GM23248 (cell line): ENCODE measurements around the gene AMN1. TPM values are rescaled to one million over a fixed set of nuclear protein-coding genes. Genes with fewer than 3 reads are reported as not detected.
"Not testable (repeated sequence)": the region's sequence is repeated elsewhere in the genome, so short reads cannot be mapped to it uniquely, and the experiment has no call there.

Experiments used
- DNase-seq: peaks from one replicate; pipeline ENCODE4 v3.0.0-alpha.2; 2015
- H2AFZ ChIP-seq: fragments of 200-600 bp; sonication (generic); 2 replicates; pipeline ENCODE4 v1.6.1; 2016; ENCODE audit warnings: antibody characterized with exemption
- H3F3A ChIP-seq: fragments of 200-600 bp; sonication (generic); 2 replicates; pipeline ENCODE4 v1.6.1; 2016; ENCODE audit warnings: mild to moderate bottlenecking, antibody characterized with exemption, mixed run types; ENCODE audit not compliant: insufficient read depth
- H3K27ac ChIP-seq: fragments of 200-600 bp; sonication (generic); 2 replicates; pipeline ENCODE4 v1.5.1; 2016; ENCODE audit warnings: mild to moderate bottlenecking
- H3K27me3 ChIP-seq: fragments of 200-600 bp; sonication (generic); replicated peaks from 2 replicates; pipeline ENCODE4 v1.6.1; 2016; ENCODE audit warnings: mild to moderate bottlenecking; ENCODE audit not compliant: insufficient read depth
- H3K36me3 ChIP-seq: fragments of 200-600 bp; sonication (generic); 2 replicates; pipeline ENCODE4 v1.6.1; 2016; ENCODE audit warnings: low read depth, mild to moderate bottlenecking
- H3K4me1 ChIP-seq: fragments of 200-600 bp; sonication (generic); 2 replicates; pipeline ENCODE4 v1.6.1; 2016; ENCODE audit warnings: mild to moderate bottlenecking; ENCODE audit not compliant: insufficient read depth
- H3K4me2 ChIP-seq: fragments of 200-600 bp; sonication (generic); one replicate; pipeline ENCODE4 v1.6.1; 2016; ENCODE audit warnings: mild to moderate bottlenecking; ENCODE audit not compliant: unreplicated experiment
- H3K4me3 ChIP-seq: fragments of 200-600 bp; sonication (generic); 2 replicates; pipeline ENCODE4 v1.5.1; 2016; ENCODE audit warnings: mild to moderate bottlenecking
- H3K79me2 ChIP-seq: fragments of 200-600 bp; sonication (generic); 2 replicates; pipeline ENCODE4 v1.6.1; 2016; ENCODE audit warnings: mild to moderate bottlenecking; ENCODE audit not compliant: insufficient read depth
- H3K9ac ChIP-seq: fragments of 200-600 bp; sonication (generic); 2 replicates; pipeline ENCODE4 v1.6.1; 2016; ENCODE audit warnings: mild to moderate bottlenecking
- H3K9me2 ChIP-seq: fragments of 200-600 bp; sonication (generic); 2 replicates; pipeline ENCODE4 v1.6.1; 2016; ENCODE audit warnings: mixed run types, mild to moderate bottlenecking, moderate library complexity; ENCODE audit not compliant: insufficient read depth
- H3K9me3 ChIP-seq: fragments of 200-600 bp; sonication (generic); one replicate; pipeline ENCODE4 v1.6.1; 2017; ENCODE audit warnings: low read depth
- H4K20me1 ChIP-seq: fragments of 200-600 bp; sonication (generic); 2 replicates; pipeline ENCODE4 v1.6.0; 2016; ENCODE audit not compliant: insufficient read depth
- EZH2 ChIP-seq: fragments of 200-600 bp; sonication (generic); IDR thresholded peaks from 2 replicates; pipeline ENCODE4 v1.6.1; 2018; ENCODE audit warnings: antibody characterized with exemption, mild to moderate bottlenecking; ENCODE audit not compliant: insufficient read depth, poor library complexity, severe bottlenecking
- EZH2phosphoT487 ChIP-seq: fragments of 200-600 bp; sonication (generic); IDR thresholded peaks from 2 replicates; pipeline ENCODE4 v1.6.1; 2018; ENCODE audit warnings: antibody characterized with exemption, moderate library complexity, mild to moderate bottlenecking, low read depth; ENCODE audit not compliant: insufficient read depth
- WGBS, 2 experiments: methylation state at CpG; one replicate each; pipeline ENCODE4 v1.1.6; 2015 to 2017; ENCODE audit warnings: low lambda C conversion rate in 2 of 2, low coverage in 1 of 2; ENCODE audit errors: missing lambda C conversion rate in 2 of 2; 5-methylcytosine and 5-hydroxymethylcytosine counted together
- in situ Hi-C: fragments of 300-500 bp; cut with MboI; formaldehyde crosslinking; loops from 2 replicates; pipeline ENCODE4 v1.15.0; 2020
- polyA plus RNA-seq: library from polyadenylated mRNA; unstranded; fragments of >200 nt; fragmentation: Nextera tagmentation; extraction: Ambion mirVana; gene quantifications from 2 replicates; pipeline ENCODE4 v1.2.1, GENCODE V29; 2016
- total RNA-seq: library from RNA; depleted of rRNA; stranded (reverse); fragments of >200 nt; shearing (Covaris generic); gene quantifications from 2 replicates; pipeline ENCODE4 v1.2.3, GENCODE V29; 2014

The AMN1 gene
- total and polyA plus RNA-seq, 2 experiments from 2014 or later: 5.0 to 5.7 TPM

DNA sequence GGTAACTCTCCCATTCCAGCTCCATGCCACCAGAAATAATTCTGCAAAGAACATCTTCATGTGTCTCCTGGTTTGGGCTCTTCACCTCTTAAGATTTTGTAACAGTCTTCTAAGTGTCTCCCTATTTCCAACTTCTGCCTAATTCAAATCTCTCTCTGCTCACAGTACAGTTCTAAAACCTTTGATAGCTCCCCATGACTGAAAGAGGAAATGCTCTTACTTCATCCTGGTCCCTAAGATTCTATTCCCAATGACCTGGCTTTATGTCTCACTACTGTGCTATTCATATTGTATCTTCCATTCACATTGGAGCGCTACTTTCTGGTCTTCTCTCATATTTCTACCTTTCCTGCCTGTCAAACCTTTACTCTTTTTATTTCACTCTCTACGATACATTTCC lies 1.6 kb downstream of the AMN1 start:
- Histone ChIP-seq H3K9me2 (no peaks in the 10 kb centered on the region), H3K9me3 (no peaks in the 10 kb centered on the region), H3K9ac (no peak overlapping the region), H3K27me3 (no peaks in the 10 kb centered on the region), H3K4me2 (no peak overlapping the region), H3K27ac (no peak overlapping the region), H3K79me2 (no peaks in the 10 kb centered on the region), H2AFZ (no peak overlapping the region), H3K36me3 (no peaks in the 10 kb centered on the region), H3F3A (no peaks in the 10 kb centered on the region), H3K4me1 (no peaks in the 10 kb centered on the region), H4K20me1 (no peaks in the 10 kb centered on the region), H3K4me3 (no peak overlapping the region)
- DNase-seq: no peak
- in situ Hi-C loops: no loop called here
- TF ChIP-seq EZH2phosphoT487 (no peak), EZH2 (no peak)
- WGBS, 2 experiments: 99 to 100% methylated on average over 2 of the region's 2 CpGs

DNA sequence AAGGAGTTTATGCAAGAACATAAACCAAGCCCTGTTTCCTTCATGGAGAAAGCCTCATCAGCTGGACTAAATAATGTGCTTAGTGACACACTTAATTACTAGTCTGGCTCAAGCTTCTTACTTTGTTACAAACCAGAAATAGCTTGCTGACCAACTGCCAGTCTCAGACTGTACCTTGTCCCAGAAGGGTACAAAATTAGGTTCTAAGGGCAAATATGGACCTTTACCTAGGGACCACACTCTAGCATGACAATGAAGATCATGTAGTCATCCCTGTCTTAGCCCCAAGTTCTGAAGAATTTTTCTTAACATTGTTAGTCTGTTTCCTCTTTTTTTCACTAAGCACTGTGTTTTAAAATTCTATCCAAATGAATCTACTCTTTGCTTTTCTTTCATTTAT lies 2.2 kb downstream of the AMN1 start:
- Histone ChIP-seq H3K36me3 (no peaks in the 10 kb centered on the region), H3K9me3 (no peaks in the 10 kb centered on the region), H2AFZ (no peak overlapping the region), H4K20me1 (no peaks in the 10 kb centered on the region), H3K27ac (no peak overlapping the region), H3K79me2 (no peaks in the 10 kb centered on the region), H3K27me3 (no peaks in the 10 kb centered on the region), H3K4me3 (no peak overlapping the region), H3K9me2 (no peaks in the 10 kb centered on the region), H3K4me1 (no peaks in the 10 kb centered on the region), H3K4me2 (no peak overlapping the region), H3F3A (no peaks in the 10 kb centered on the region), H3K9ac (no peak overlapping the region)
- TF ChIP-seq EZH2 (no peak), EZH2phosphoT487 (no peak)
- no peak for DNase-seq
- in situ Hi-C loops: no loop called here

DNA sequence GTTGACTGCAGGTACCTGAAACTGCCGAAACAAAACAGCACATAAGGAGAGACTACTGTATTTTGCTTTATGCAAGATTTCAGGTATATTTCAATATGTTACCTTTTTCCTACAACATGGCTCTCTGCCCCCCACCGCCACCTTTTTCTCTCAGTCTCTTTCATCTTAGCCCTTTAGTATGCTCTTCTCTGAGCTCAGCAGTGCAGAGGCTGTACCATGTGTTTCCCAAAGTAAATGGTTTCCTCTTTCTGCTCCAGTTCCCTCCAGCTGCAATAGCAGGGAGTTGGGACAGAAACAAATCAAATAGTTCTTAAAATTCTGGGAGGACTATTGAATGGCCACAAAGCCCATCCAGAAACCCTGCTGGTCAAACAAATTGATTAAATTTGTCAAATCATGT lies 4.3 kb downstream of the AMN1 start:
- no peak for DNase-seq
- no peak overlapping the region for H3K27ac ChIP-seq
- no peak overlapping the region for H3K9ac ChIP-seq
- TF ChIP-seq EZH2phosphoT487 (no peak), EZH2 (no peak)
- H3K79me2 ChIP-seq: no peaks in the 10 kb centered on the region
- H3K4me3 ChIP-seq: no peak overlapping the region
- H3K36me3 ChIP-seq: no peaks in the 10 kb centered on the region
- no peaks in the 10 kb centered on the region for H3K9me3 ChIP-seq
- H3K9me2 ChIP-seq: no peaks in the 10 kb centered on the region
- no peak overlapping the region for H3K4me2 ChIP-seq
- H3F3A ChIP-seq: no peaks in the 10 kb centered on the region
- no peaks in the 10 kb centered on the region for H3K27me3 ChIP-seq
- in situ Hi-C loops: no loop called here
- no peaks in the 10 kb centered on the region for H3K4me1 ChIP-seq
- H2AFZ ChIP-seq: no peak overlapping the region
- WGBS, 2 experiments: 68 to 82% methylated on average over 2 of the region's 2 CpGs
- no peaks in the 10 kb centered on the region for H4K20me1 ChIP-seq

DNA sequence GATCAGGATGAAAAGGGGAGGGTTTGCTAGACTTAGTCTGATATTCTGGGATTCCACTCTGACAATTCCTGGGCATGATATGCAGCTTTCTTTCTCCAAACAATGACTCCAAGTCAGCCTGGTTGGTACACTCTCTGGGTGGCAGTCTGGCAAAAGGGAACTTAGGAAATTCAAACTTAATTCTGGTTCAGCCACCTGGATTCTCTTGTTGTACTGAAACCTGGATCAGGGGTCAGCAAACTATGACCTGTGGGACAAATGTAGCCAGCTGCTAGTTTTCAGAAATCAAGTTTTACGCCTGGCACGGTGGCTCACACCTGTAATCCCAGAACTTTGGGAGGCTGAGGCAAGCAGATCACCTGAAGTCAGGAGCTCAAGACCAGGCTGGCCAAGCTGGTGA lies 6.2 kb downstream of the AMN1 start:
- in situ Hi-C loops: no loop called here
- no peak overlapping the region for H3K27ac ChIP-seq
- H3K36me3 ChIP-seq: no peaks in the 10 kb centered on the region
- no peaks in the 10 kb centered on the region for H3K27me3 ChIP-seq
- TF ChIP-seq EZH2 (no peak), EZH2phosphoT487 (no peak)
- no peaks in the 10 kb centered on the region for H4K20me1 ChIP-seq
- H3K9ac ChIP-seq: no peak overlapping the region
- no peaks in the 10 kb centered on the region for H3K4me1 ChIP-seq
- H3F3A ChIP-seq: no peaks in the 10 kb centered on the region
- H3K9me2 ChIP-seq: no peaks in the 10 kb centered on the region
- no peak overlapping the region for H3K4me2 ChIP-seq
- 97 to 98% methylated on average over 2 of the region's 2 CpGs for WGBS, 2 experiments
- no peak for DNase-seq
- no peaks in the 10 kb centered on the region for H3K9me3 ChIP-seq
- no peak overlapping the region for H3K4me3 ChIP-seq
- no peaks in the 10 kb centered on the region for H3K79me2 ChIP-seq
- H2AFZ ChIP-seq: no peak overlapping the region

DNA sequence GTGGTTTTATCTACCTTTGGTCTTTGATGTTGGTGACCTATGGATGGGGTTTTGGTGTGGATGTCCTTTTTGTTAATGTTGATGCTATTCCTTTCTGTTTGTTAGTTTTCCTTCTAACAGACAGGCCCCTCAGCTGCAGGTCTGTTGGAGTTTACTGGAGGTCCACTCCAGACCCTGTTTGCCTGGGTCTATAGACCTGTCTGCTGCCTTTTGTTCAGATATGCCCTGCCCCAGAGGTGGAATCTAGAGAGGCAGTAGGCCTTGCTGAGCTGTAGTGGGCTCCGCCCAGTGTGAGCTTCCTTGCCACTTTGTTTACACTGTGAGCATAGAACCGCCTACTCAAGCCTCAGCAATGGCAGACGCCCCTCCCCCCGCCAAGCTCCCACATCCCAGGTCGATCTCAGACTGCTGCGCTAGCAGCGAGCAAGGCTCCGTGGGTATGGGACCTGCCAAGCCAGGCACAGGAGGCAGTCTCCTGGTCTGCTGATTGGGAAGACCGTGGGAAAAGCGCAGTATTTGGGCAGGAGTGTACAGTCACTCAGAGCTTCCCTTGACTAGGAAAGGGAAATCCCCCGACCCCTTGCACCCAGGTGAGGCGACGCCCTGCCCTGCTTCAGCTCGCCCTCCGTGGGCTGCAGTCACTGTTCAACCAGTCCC lies 10.2 kb downstream of the AMN1 start:
- H3K9me3 ChIP-seq, H3K4me2 ChIP-seq, H3K36me3 ChIP-seq, H3K4me3 ChIP-seq, in situ Hi-C loops, H2AFZ ChIP-seq, H4K20me1 ChIP-seq, H3K9ac ChIP-seq, H3F3A ChIP-seq, H3K9me2 ChIP-seq, H3K27me3 ChIP-seq, H3K4me1 ChIP-seq, DNase-seq, H3K79me2 ChIP-seq, H3K27ac ChIP-seq: not testable (repeated sequence)
- WGBS, 2 experiments: 91 to 94% methylated on average over 15 of the region's 15 CpGs

DNA sequence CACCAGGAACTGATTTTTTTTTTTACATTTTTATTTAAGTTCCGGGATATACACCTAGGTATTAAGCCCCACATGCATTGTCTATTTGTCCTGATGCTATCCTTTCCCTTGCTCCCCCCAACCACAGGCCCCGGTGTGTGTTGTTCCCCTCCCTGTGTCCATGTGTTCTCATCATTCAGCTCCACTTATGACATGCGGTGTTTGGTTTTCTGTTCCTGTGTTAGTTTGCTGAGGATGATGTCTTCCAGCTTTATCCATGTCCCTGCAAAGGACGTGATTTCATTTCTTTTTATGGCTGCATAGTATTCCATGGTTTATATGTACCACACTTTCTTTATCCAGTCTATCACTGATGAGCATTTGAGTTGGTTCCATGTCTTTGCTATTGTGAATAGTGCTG lies 11.8 kb downstream of the AMN1 start:
- H3K79me2 ChIP-seq, in situ Hi-C loops, H3F3A ChIP-seq, H4K20me1 ChIP-seq, H3K27me3 ChIP-seq, H3K4me2 ChIP-seq, H3K27ac ChIP-seq, H3K4me3 ChIP-seq, DNase-seq, H3K9ac ChIP-seq, H3K9me2 ChIP-seq, H3K4me1 ChIP-seq, H3K36me3 ChIP-seq, H3K9me3 ChIP-seq, H2AFZ ChIP-seq: not testable (repeated sequence)
- WGBS, 2 experiments: 82 to 93% methylated on average over 4 of the region's 4 CpGs
